Nephron (organoid): ENCODE data around the gene ASTL.
A peak's percentile ranks its signal among the peaks of the same experiment; 100 is the strongest.

Experiments
- H3K27ac Mint-ChIP-seq, 3 experiments: 2 replicates each; pipeline ENCODE4 v1.8.0; 2020; ENCODE audit warnings: mixed read lengths in 3 of 3, mild to moderate bottlenecking in 2 of 3, moderate library complexity in 1 of 3
- H3K27me3 Mint-ChIP-seq: 2 replicates; pipeline ENCODE4 v1.8.0; 2021; ENCODE audit warnings: low read depth, mild to moderate bottlenecking, moderate library complexity, mixed read lengths
- H3K36me3 Mint-ChIP-seq: 2 replicates; pipeline ENCODE4 v1.8.0; 2020; ENCODE audit warnings: low read depth, mixed read lengths
- H3K4me1 Mint-ChIP-seq: 2 replicates; pipeline ENCODE4 v1.8.0; 2020; ENCODE audit warnings: mixed read lengths
- H3K4me3 Mint-ChIP-seq, 3 experiments: 2 replicates each; pipeline ENCODE4 v1.8.0; 2020; ENCODE audit warnings: mild to moderate bottlenecking in 3 of 3, mixed read lengths in 3 of 3, moderate library complexity in 2 of 3
- H3K9me3 Mint-ChIP-seq: 2 replicates; pipeline ENCODE4 v1.8.0; 2020; ENCODE audit warnings: mixed read lengths
- CTCF ChIP-seq, 3 experiments: fragments of 200-600 bp; sonication (generic); IDR thresholded peaks; one replicate each; pipeline ENCODE4 v1.5.0; 2021; ENCODE audit warnings: antibody characterized with exemption in 3 of 3; ENCODE audit not compliant: unreplicated experiment in 3 of 3

ASTL gene

GRCh38 chr2:96181529-96181928, 43.2 kb upstream of the ASTL start:
- no peak for TF ChIP-seq CTCF (IDR thresholded peaks at IDR 0.05; ENCODE audit: unreplicated experiment in 3 of 3)
- Mint-ChIP-seq H3K4me1 (peaks cover 5% of the 10 kb centered on the region), H3K9me3 (no peaks in the 10 kb centered on the region), H3K36me3 (peaks cover 32% of the 10 kb centered on the region), H3K27ac (no peak overlapping the region), H3K27me3 (peaks cover 8% of the 10 kb centered on the region), H3K4me3 (no peak overlapping the region)

DNA sequence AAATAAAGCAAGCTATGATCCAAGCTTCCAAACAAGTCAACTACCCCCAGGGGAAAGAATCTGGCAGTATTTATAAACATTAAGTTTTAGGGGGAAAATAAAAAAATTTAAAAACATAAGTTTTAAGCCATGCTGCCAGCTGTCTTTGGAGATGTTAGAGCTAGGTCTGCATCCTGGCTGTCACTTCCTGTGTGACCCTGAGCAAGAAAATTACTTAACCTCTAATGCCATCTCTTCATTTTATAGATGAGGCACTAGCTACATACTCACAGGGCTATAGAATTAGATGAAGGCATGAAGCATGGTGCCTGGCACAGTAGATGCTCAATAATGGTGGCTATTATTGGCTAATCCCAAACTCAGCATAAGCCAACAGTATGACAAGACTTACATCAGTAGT, 42.2 kb upstream of the ASTL start:
- peaks cover 8% of the 10 kb centered on the region for H3K27me3 Mint-ChIP-seq
- H3K4me3 Mint-ChIP-seq, result no peak overlapping the region
- no peak overlapping the region for H3K27ac Mint-ChIP-seq
- peaks cover 5% of the 10 kb centered on the region for H3K4me1 Mint-ChIP-seq
- H3K36me3 Mint-ChIP-seq, result peaks cover 22% of the 10 kb centered on the region
- no peaks in the 10 kb centered on the region for H3K9me3 Mint-ChIP-seq
- TF ChIP-seq CTCF (IDR thresholded peaks at IDR 0.05; ENCODE audit: unreplicated experiment in 3 of 3), result no peak

- H3K27me3 Mint-ChIP-seq, result peaks cover 8% of the 10 kb centered on the region
- no peak for TF ChIP-seq CTCF (IDR thresholded peaks at IDR 0.05; ENCODE audit: unreplicated experiment in 3 of 3)
- no peaks in the 10 kb centered on the region for H3K9me3 Mint-ChIP-seq
- no peak overlapping the region for H3K27ac Mint-ChIP-seq
- H3K4me3 Mint-ChIP-seq, result no peak overlapping the region
- H3K4me1 Mint-ChIP-seq, result peaks cover 5% of the 10 kb centered on the region
- peaks cover 16% of the 10 kb centered on the region for H3K36me3 Mint-ChIP-seq
Measured at GRCh38 chr2:96180002-96180401, 41.7 kb upstream of the ASTL start.

DNA sequence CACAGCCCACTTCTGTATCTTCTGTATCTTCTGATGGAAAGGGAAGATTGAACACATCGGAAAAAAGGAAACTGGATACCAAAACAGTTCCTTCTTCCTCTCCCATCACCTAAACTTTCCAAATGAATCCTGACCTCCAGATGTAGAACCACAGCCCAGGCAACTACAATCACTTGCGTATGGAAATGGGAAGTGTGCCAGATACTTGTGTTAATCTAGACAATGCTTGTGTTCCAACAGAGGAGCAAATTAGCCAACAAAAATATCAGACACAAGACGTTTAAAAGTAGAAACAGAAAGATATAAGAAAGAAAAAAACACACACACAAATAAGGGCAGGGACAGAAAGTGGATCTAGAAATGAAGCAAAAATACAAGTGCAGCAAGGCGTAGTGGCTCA, 38.4 kb upstream of the ASTL start:
- Mint-ChIP-seq H3K27ac (peak overlapping the region in 2 of 3 experiments; percentile 14 to 27), H3K4me1 (peaks cover 5% of the 10 kb centered on the region), H3K9me3 (no peaks in the 10 kb centered on the region), H3K36me3 (no peaks in the 10 kb centered on the region), H3K4me3 (no peak overlapping the region), H3K27me3 (peaks cover 11% of the 10 kb centered on the region)
- no peak for TF ChIP-seq CTCF (IDR thresholded peaks at IDR 0.05; ENCODE audit: unreplicated experiment in 3 of 3)

- Mint-ChIP-seq H3K4me1 (peaks cover 5% of the 10 kb centered on the region), H3K36me3 (no peaks in the 10 kb centered on the region), H3K27ac (no peak overlapping the region), H3K4me3 (no peak overlapping the region), H3K9me3 (no peaks in the 10 kb centered on the region), H3K27me3 (peaks cover 11% of the 10 kb centered on the region)
- no peak for TF ChIP-seq CTCF (IDR thresholded peaks at IDR 0.05; ENCODE audit: unreplicated experiment in 3 of 3)
Measured at GRCh38 chr2:96175951-96176350, 37.6 kb upstream of the ASTL start.

- Mint-ChIP-seq H3K4me1 (peaks cover 5% of the 10 kb centered on the region), H3K36me3 (no peaks in the 10 kb centered on the region), H3K27me3 (peaks cover 7% of the 10 kb centered on the region), H3K9me3 (no peaks in the 10 kb centered on the region), H3K27ac (peak overlapping the region in 1 of 3 experiments; percentile 10), H3K4me3 (no peak overlapping the region)
- TF ChIP-seq CTCF (IDR thresholded peaks at IDR 0.05; ENCODE audit: unreplicated experiment in 3 of 3), result peak; percentile 93 to 94 (median 94)
Measured at GRCh38 chr2:96174251-96175144, 36.2 kb upstream of the ASTL start.
